ENCODE measurements around the gene CA11. TPM values are rescaled to one million over a fixed set of nuclear protein-coding genes. Genes with fewer than 3 reads are reported as not detected.
A peak's percentile ranks its signal among the peaks of the same experiment; 100 is the strongest.

CA11 gene
- total and polyA plus RNA-seq, 9 of the 15 experiments (the other 6 are each of a cell fraction or from before 2014, with no cell fraction given), result 2.9 to 19.9 (median 8.3) TPM

DNA sequence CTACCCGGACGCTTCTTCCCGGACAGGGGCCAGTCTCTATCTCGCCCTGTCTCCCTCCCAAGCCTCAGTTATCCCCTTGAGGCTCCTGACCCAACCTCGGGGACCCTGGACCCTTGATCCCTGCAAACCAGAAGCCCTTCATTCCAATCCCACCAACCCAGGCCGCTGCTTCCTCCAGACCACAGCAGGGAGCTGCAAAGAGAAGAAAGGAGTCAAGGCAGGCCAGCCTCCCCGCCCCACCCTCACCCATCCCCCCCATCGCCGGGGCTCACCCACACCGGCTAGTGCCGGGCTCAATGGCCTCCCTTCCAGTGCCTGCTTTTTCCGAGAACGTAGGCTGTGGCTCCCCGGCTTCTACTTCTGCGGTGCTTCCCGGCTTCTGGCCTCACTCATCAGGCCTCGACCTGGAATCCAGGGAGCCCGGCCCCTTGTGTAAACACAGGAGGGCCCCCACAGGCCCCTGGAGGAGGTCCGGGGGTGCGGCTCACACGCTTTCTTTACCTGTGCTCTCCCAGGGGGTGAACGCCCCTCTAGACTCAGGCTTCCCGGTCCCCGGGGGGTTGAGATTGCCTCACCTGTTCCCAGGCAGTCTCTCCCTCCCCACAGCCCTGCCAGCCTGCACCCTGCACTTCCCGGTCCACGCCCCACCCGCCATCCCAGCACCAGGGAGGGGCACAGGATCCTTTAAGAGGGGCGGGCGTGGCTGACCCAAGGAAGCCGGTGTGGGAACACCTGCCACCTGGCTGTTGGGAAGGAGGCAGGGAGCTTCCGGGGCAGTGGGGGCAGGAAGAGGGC lies 31.4 kb downstream of the CA11 start, which contains the start of gene FAM83E (continued):
- TF ChIP-seq ZNF586 (CRISPR knock-in tag; conservative IDR thresholded peaks at IDR 0.05), result peak; percentile 81; the same call in 1 of the 2 replicates
- no peak for TF ChIP-seq ATF1 (CRISPR knock-in tag; IDR thresholded peaks at IDR 0.05)
- TF ChIP-seq ATF1 (tag; IDR thresholded peaks at IDR 0.05), result no peak
- no peak for TF ChIP-seq GATAD2B (IDR thresholded peaks at IDR 0.05; ENCODE audit: borderline replicate concordance)
- TF ChIP-seq ZNF449 (CRISPR knock-in tag; IDR thresholded peaks at IDR 0.05), result no peak
- no peak for TF ChIP-seq PHF21A (IDR thresholded peaks at IDR 0.05; ENCODE audit: borderline replicate concordance, low read depth)
- no peak; the same call in none of the 2 replicates for TF ChIP-seq ZNF77 (CRISPR knock-in tag; IDR thresholded peaks at IDR 0.05)
- TF ChIP-seq U2AF1 (optimal IDR thresholded peaks at IDR 0.05; ENCODE audit: low read depth, low read length), result no peak
- TF ChIP-seq KLF13 (tag; IDR thresholded peaks at IDR 0.05; ENCODE audit: borderline replicate concordance, low read depth), result no peak
- no peak for TF ChIP-seq ZNF318 (IDR thresholded peaks at IDR 0.05; ENCODE audit: borderline replicate concordance in 1 of 2, low read depth in 1 of 2)
- no peak for TF ChIP-seq TOE1 (IDR thresholded peaks at IDR 0.05; ENCODE audit: borderline replicate concordance)
- TF ChIP-seq TOE1 (CRISPR knock-in tag; IDR thresholded peaks at IDR 0.05; ENCODE audit: borderline replicate concordance, low read depth), result no peak
- TF ChIP-seq U2AF2 (optimal IDR thresholded peaks at IDR 0.05; ENCODE audit: low read depth, low read length), result no peak
- peak; percentile 2 for TF ChIP-seq CCNT2 (IDR thresholded peaks at IDR 0.05; ENCODE audit: borderline replicate concordance, extremely low read depth, insufficient read length, low read depth, low read length)
- TF ChIP-seq ZNF398 (CRISPR knock-in tag; IDR thresholded peaks at IDR 0.05), result no peak
- TF ChIP-seq CBFB (CRISPR knock-in tag; IDR thresholded peaks at IDR 0.05), result no peak

Measured in K562 (cell line).